ENCODE data around the gene RPGR.
A peak's percentile ranks its signal among the peaks of the same experiment; 100 is the strongest.

RPGR gene, protein sequence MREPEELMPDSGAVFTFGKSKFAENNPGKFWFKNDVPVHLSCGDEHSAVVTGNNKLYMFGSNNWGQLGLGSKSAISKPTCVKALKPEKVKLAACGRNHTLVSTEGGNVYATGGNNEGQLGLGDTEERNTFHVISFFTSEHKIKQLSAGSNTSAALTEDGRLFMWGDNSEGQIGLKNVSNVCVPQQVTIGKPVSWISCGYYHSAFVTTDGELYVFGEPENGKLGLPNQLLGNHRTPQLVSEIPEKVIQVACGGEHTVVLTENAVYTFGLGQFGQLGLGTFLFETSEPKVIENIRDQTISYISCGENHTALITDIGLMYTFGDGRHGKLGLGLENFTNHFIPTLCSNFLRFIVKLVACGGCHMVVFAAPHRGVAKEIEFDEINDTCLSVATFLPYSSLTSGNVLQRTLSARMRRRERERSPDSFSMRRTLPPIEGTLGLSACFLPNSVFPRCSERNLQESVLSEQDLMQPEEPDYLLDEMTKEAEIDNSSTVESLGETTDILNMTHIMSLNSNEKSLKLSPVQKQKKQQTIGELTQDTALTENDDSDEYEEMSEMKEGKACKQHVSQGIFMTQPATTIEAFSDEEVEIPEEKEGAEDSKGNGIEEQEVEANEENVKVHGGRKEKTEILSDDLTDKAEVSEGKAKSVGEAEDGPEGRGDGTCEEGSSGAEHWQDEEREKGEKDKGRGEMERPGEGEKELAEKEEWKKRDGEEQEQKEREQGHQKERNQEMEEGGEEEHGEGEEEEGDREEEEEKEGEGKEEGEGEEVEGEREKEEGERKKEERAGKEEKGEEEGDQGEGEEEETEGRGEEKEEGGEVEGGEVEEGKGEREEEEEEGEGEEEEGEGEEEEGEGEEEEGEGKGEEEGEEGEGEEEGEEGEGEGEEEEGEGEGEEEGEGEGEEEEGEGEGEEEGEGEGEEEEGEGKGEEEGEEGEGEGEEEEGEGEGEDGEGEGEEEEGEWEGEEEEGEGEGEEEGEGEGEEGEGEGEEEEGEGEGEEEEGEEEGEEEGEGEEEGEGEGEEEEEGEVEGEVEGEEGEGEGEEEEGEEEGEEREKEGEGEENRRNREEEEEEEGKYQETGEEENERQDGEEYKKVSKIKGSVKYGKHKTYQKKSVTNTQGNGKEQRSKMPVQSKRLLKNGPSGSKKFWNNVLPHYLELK

DNA sequence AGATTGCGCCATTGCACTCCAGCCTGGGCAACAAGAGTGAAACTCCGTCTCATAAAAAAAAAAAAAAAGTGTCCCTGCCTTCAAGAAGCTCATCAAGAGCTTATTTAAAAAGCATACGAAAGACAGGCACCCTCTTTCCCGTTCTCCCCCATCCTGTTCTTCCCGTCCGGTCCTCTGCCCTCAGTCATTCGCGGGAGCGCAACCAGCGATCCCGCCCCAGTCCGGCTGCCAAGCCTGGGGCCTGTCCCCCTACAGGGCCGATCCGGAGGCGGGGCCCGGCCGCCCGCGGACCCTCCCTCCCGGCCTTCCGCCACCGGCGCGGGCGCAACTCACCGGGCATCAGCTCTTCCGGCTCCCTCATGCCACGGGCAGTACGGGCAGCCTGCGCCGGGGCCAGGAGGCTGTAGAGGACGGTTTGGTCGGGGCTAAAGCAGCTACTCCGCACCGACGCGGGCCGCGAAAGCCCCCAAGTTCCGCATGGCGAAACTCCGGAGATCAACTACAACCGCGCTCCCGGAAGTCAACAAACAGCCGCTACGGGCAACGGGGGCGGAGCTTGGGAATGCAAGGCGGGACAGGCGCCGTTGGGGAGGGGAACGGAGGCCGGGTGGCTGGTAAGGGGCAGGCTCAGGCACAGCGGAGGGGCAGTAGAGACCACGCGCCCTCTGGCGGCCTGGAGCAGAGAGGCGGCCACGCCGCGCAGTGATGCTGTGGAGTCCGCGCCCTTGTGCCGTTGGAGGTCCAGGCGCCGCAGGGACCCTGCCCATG lies at the start of gene RPGR:
TSS of gene RPGR (minus strand) at position 503 of the 768 bp plus-strand sequence. CDS start at position 361, 142 bp downstream.
- peak within 1 kb of the TSS; percentile 68 for H3K27ac ChIP-seq
- DNase-seq (ENCODE audit: low read depth, low spot score): peak; percentile 61

DNA sequence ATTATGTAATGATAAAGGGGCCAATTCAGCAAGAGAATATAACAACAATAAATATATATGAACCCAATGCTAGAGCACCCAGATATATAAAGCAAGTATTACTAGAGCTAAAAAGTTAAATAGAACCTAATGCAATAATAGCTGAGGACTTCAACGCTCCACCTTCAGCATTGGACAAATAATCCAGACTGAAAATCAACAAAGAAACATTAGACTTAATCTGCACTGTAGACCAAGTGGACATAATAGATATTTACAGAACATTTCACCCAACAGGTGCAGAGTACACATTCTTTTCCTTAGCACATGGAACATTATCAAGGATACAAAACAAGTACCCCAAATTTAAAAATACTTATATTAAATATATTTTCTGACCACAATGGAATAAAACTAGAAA lies 49.4 kb upstream of the RPGR start:
- no peak overlapping the region for H3K27ac ChIP-seq
- DNase-seq (ENCODE audit: low read depth, low spot score): no peak

DNA sequence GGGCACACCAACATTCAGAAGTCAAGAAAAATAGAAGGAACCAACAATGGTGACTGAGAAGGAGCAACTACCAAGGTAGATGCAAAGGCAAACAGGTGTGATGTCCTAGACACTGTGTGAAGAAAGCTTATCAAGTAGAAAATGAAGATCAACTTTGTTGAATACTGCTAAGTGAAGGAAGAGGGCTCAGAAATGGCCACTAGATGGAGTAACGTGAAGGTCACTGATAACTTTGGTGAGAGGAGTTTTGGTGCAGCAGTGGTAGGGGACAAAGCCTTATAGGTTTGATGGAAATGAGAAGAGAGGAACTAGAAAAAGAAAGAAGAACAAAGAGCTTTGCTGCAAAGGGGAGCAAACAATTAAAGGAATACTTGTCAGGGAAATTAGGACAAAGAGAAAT lies 48.6 kb upstream of the RPGR start:
- DNase-seq (ENCODE audit: low read depth, low spot score): no peak

DNA sequence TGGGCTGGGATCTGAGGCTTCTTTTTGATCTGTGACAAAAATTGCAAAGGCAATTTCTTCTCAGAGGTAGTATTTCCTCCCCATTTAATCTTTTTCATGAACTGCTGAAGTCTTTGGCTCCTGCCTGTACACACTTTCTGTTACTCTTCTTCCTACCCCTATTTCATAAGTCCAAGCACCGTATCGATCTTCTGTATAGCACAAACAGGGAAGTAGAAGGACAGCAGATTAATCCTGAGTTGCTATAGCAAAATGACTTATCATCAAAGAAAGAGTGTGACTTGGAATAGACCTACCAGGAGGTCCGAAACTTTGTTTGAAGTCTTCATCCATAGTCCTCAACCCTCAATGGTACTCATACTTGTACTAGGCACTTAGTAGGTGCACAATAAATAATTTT lies 47.1 kb upstream of the RPGR start:
- DNase-seq (ENCODE audit: low read depth, low spot score): no peak
- H3K27ac ChIP-seq: no peak overlapping the region

More for the DNA sequence above, 48.6 kb upstream of the RPGR start:
- H3K27ac ChIP-seq: no peak overlapping the region

DNA sequence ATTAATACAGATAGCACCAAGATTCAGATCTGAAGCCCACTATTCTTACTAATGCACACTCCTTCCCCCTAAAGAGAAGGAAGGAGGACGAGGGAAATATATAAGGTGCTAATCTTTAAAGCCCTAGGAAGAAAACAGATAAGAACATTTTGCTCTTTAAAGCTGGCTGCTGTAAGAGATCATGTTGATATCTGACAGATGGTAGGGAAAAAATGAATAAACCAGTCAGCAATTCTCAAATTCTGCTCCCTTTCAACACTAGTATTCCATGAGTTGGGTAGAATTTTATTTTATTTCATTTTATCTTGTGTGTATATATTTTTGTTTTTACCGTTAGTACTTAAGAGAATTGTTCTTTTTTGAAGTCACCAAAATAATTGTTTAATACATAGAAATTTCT lies 44.3 kb upstream of the RPGR start:
- DNase-seq (ENCODE audit: low read depth, low spot score): no peak

DNA sequence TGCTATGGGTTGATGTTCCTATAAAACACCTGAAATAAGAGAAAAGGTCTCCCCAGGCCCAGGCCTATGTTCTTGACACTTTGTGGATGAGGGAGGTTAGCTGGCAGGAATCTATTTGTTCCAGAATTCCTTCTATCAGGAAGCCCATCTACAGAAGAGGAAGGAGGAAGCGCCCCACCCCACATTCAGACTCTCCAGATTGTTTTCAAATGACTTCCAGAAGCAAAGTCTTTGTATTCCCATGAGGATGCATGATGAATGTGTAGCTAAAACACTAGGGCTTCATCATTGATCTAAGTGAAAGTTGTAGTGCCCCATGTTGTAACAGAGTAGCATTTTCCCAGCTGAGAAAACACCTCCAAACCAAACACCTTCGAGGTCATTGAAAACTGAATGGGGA lies 41.5 kb upstream of the RPGR start:
- no peak overlapping the region for H3K27ac ChIP-seq
- DNase-seq (ENCODE audit: low read depth, low spot score): no peak

More for the DNA sequence above, 44.3 kb upstream of the RPGR start:
- H3K27ac ChIP-seq: no peak overlapping the region

DNA sequence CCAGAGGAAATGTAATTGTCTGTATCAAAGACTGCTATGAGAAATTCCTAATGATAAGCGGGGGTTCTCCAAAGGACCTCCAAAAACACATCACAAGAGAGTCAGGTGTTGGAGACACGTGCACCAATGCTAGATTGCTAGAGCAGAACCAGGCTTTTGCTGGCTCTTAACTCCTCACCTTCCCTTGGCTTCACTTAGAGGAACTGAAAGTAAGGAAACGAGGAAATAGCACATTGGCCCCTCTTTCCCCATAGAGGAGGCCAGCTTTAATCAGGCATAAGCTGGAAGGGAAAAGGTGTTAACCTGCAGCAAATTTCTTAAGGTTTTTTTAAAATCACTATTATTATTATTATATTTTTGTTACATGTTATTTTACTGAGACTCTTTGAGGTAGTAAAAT lies 38.6 kb upstream of the RPGR start:
- no peak for DNase-seq (ENCODE audit: low read depth, low spot score)
- no peak overlapping the region for H3K27ac ChIP-seq

DNA sequence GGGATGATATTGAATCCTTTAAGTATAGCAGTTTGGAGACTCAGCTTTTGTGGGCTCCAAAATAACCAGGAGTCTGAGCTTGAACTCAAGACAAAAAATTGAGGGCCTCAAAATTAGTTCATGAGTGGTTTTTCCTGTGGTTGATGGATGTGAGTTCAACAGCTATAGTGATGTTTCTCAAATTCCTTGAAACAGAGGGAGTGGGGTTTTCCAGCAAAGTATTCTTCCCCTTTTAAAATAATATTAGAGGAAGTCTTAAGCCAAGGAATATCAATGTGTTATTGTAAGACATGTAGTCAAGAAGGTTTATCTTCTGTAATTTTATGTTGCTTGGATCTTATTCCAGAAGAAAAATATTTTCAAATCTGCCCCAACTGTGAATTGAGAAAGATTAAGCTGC lies 35.7 kb upstream of the RPGR start:
- no peak for DNase-seq (ENCODE audit: low read depth, low spot score)

DNA sequence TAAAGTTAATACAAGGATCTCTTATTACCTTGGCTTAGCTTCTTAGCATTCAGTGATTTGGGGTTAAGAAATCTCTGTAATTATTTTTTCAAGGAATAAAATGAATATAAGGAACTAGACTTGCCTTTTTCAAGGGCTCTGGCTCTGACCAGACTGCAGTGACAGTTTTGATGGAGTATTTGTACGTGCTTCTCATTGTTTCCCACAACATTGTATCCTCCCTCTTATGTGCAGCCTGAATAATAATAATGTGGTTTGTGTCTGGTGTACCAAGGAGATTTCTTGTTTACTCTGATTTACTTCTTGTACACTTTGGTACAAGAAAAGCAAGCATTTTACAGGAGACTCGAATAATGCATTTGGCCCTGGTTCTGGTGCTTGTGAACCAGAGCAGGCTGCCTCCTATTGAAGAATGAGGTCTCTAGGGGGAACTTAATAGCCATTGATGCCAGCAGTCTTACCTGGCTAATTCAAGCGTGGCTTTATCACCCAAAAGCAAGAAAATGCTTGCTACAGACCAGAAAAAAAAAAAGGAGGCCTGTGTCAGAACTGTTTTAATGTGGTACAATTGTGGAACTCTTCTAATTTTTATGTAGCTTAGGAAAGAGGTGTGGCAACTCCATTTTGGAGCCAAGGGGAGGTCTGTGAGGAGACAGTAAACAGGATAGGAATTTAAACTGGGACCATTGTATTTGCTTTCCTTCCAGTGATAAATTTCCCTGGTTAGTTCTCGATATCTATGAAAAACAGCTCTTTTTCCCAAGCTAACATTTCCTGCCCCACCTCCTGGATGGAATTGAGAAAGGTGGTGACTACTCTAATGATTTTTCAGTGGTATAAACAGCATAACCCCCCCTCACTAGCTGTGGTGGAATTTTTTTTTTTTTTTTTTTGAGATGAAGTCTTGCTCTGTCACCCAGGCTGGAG lies 30.7 kb upstream of the RPGR start:
- no peak for DNase-seq (ENCODE audit: low read depth, low spot score)
- no peak overlapping the region for H3K27ac ChIP-seq

More for the DNA sequence above, 35.7 kb upstream of the RPGR start:
- H3K27ac ChIP-seq: no peak overlapping the region

DNA sequence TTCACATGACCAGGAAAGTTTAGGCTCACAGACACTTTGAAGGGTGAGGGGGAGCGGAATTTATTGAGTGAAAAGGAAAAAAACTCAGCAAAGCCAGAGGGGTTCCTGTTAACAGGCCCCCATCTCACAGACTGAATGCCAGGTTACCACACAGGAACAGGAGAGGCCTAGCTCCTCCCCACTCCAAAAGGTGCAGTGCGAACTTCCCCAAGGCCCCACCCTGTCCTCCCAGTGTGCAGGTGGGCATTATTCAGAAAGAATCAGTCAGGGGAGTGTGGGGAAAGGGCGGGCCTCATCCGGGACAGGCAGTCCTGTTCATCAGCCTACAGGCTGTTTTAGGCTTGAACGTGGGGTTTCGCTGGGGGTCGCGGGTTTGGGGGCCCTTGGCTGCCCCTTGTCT lies 29.1 kb upstream of the RPGR start:
- no peak overlapping the region for H3K27ac ChIP-seq
- no peak for DNase-seq (ENCODE audit: low read depth, low spot score)

DNA sequence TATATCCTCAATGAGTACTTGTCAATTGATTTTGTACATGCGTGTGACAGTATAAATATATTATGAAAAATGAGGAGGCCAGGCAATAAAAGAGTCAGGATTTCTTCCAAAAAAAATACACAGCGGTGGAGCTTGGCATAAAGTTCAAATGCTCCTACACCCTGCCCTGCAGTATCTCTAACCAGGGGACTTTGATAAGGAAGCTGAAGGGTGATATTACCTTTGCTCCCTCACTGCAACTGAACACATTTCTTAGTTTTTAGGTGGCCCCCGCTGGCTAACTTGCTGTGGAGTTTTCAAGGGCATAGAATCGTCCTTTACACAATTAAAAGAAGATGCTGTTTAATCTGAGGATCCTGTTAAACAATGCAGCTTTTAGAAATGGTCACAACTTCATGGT lies 25.1 kb upstream of the RPGR start, which contains the start of gene OTC:
TSS of gene OTC (plus strand) at position 243 of the 400 bp plus-strand sequence. CDS start at position 336, 93 bp downstream.
- H3K27ac ChIP-seq: no peak within 1 kb of the TSS
- no peak for DNase-seq (ENCODE audit: low read depth, low spot score)

DNA sequence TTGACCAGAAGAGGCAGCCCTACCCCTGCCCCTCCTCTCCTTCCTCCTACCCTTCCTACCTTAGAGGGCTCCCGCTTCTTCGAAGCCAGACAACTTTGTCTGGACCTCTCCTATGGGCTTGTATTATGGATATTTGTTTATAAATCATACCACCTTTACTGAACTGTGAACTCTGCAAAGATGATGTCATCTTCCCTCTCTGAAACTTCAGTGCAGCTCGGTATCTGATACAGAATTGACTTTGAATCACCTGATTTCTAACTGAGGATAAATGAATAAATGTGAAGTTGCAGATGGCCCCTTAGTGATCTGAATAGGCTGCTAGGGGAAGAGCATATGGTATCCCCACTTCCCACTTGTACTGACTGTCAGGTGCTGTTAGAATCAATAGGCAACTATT lies 24.0 kb upstream of the RPGR start:
- no peak overlapping the region for H3K27ac ChIP-seq
- DNase-seq (ENCODE audit: low read depth, low spot score): no peak

DNA sequence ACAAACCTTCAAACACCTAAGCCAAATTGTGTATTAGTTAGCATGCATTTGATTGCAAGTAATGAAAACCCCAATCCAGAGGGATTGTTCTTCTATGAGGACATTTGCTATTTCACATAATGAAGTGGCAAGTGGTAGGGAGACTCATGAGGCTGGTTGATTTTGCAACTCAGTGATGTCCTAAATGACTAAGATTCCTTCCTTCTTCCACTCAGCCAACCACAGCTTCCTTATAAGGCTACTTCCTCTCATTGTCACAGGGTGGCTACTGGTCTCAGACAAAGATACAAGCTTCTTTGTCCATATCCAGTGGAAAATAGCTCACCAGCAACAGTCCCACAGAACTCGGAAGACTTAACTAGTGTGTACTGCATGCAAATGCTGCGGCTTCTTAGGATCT lies 19.8 kb upstream of the RPGR start:
- peak; percentile 29 for DNase-seq (ENCODE audit: low read depth, low spot score)
- H3K27ac ChIP-seq: no peak overlapping the region

DNA sequence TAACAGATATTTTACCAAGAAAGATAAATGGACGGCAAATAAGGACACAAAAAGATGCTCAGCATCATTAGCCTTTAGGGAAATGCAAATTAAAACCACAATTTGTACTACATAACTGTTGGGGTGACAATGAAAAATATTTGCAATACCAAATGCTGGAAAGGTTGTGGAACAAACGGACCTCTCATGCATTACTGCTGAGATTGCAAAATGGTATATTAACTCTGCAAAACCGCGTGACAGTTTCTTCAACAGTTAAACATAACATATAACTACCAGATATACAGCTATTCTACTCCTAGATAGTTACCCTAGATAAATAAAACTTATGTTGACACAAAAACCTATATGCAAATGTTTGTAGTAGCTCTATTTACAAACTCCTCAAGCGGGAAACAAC lies 18.8 kb upstream of the RPGR start:
- no peak overlapping the region for H3K27ac ChIP-seq
- no peak for DNase-seq (ENCODE audit: low read depth, low spot score)

DNA sequence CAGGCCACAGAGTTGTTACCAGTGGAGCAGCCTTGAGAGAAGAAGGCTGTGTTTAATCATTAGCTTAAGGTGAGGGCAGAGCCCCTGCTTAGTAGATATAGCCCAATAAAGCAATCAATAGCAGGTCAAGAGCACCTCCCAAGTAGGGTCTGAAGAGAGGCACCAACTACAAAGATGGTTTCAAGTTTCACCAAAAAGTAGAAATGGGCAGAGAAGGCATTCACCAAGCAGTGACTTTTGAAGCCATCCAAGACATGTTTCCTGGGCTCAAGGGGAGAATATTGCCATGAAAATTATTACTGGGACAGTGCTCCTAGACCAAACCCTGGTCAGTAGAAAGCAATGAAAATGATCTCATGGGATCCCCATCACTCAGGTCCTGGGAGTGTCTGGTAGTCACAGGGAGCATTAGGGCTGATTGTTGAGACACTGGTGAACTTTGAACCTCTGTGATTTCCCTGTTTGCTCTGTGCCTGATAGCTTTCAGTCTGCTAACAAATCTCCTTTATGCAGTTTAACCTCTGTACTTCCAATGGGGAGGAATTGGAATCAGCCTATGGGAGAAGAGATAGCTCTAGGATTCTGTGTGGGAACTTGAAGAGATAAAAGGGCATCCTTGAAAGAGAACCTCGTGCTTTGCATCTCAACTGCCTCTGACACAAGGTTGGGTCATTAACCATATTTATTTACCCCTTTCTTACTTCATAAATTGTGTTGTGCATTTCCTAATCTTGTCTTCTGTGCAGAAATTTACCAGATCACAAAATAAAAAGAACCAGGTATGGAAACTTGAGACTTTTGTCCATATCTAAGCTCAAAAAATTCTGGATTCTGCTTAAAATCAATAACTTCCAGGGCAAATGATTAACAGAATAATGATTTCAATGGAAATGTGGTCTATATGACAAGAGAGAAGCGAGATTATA lies 15.8 kb upstream of the RPGR start:
- DNase-seq (ENCODE audit: low read depth, low spot score): no peak
- H3K27ac ChIP-seq: no peak overlapping the region

DNA sequence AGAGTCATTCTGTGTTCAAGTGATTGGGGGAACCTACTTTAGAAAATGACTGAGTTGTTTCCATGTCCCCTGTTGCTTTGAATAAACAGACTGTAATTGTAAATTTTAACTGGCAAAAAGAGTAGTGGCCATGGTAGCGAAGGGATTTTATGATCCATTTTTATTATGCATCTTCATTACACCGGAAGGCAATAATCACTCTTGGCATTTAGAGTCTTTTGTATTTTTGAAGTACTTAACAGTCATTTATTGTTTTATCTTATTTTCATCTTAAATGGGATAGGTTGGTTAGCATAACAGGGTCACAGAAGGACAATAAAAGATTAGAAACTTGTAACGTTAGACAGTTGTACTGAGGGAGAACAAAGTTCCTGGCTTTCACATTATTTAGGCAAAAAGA lies 14.1 kb upstream of the RPGR start:
- H3K27ac ChIP-seq: no peak overlapping the region

DNA sequence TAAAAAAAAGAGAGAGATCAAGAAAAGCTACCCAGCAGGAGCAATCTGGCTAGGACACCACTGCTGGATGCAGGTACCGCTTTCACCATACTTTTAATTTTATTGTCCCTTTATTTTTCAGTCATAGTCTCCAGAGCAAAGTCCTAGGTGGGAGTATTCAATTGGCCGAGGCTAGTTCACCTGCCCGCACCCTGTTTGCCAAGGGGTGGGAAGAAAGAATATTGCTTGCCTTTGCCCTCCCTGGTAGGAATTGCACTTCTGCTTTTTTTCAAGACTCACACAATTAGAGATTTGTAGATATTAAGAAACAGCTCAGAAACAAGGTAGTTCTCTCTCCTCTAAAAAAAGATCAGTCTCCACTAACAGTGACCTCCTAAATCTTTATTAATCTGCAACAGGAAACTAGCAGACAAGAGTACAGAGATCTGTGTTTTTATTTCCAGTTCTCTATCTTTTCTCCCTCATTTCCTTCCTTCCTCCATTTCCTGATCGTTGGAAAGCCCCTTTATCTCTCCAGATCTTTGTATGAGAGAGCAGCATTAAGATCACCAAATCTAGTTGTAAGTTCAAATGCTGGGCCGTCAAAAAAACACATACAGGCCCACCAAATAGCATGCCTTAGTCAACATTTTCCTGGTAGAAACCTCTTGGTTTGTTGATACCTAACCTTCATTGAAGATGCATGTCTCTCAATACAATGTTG lies 9.4 kb upstream of the RPGR start:
- H3K27ac ChIP-seq: no peak overlapping the region
- DNase-seq (ENCODE audit: low read depth, low spot score): no peak

More for the DNA sequence above, 14.1 kb upstream of the RPGR start:
- no peak for DNase-seq (ENCODE audit: low read depth, low spot score)

Measured in epithelial cell of prostate (primary cell).